ENCODE data around the gene UCHL3. TPM values are rescaled to one million over a fixed set of nuclear protein-coding genes. Genes with fewer than 3 reads are reported as not detected.

UCHL3 gene
- total RNA-seq, 5 donors from 2014 or later (not counting 1 experiment from before 2014, with no cell fraction given): 13.9 to 26.5 (median 16.0) TPM

DNA sequence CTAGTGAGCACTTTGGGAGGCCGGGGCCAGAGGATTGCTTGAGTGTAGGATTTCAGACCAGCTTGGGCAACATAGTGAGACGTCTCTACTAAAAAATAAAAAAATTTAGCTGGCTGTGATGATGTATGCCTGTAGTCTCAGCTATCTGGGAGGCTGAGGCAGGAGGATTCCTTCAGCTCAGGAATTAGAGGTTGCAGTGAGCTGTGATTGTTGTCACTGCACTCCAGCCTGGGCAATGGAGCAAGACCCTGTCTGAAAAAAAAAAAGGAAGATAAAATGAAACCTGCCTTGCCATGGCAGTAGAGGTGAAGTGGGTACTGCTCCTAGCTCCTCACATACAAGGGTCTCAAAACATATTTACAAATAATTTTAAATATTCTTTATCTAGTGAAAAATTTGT is 7.4 kb downstream of the UCHL3 start:
- DNase-seq: no peak
- H3K9me3 ChIP-seq: no peaks in the 10 kb centered on the region
- H3K27ac Mint-ChIP-seq: no peak overlapping the region
- H3K27ac ChIP-seq (ENCODE audit: low read length): no peak overlapping the region
- CTCF ChIA-PET: no interaction called here
- H3K4me1 ChIP-seq (ENCODE audit: control insufficient read depth in 1 of 2, extremely low read depth in 1 of 2, insufficient read depth in 2 of 2, low read length in 2 of 2): peaks cover 0 to 11% of the 10 kb centered on the region in 2 experiments
- H3K4me1 Mint-ChIP-seq: peaks cover 54 to 59% (median 55%) of the 10 kb centered on the region in 3 donors
- H3K4me3 Mint-ChIP-seq: no peak overlapping the region
- WGBS (ENCODE audit: insufficient coverage): 100% methylated on average over 1 of the region's 2 CpGs
- H3K4me3 ChIP-seq (ENCODE audit: control insufficient read depth in 1 of 2, extremely low read depth in 1 of 2, low read length in 1 of 2): no peak overlapping the region
- no peak for ATAC-seq (replicated peaks in 1 of 4)
- H3K36me3 ChIP-seq (ENCODE audit: control insufficient read depth in 2 of 2, extremely low read depth in 1 of 2, insufficient read depth in 1 of 2, low read length in 1 of 2): peaks cover 3 to 19% of the 10 kb centered on the region in 2 donors
- H3K36me3 Mint-ChIP-seq: peaks cover 30% of the 10 kb centered on the region
- H3K27me3 Mint-ChIP-seq: no peaks in the 10 kb centered on the region
- POLR2A ChIA-PET: no interaction called here
- no peaks in the 10 kb centered on the region for H3K9me3 Mint-ChIP-seq
- H3K27me3 ChIP-seq (replicated peaks in 1 of 2; ENCODE audit: control insufficient read depth in 2 of 2, extremely low read depth in 1 of 2, insufficient read depth in 2 of 2, low read length in 1 of 2): no peaks in the 10 kb centered on the region

GRCh38 chr13:75558145-75558840 is 8.7 kb downstream of the UCHL3 start:
- Histone ChIP-seq H3K27me3 (replicated peaks in 1 of 2; ENCODE audit: control insufficient read depth in 2 of 2, extremely low read depth in 1 of 2, insufficient read depth in 2 of 2, low read length in 1 of 2) (no peaks in the 10 kb centered on the region), H3K9me3 (no peaks in the 10 kb centered on the region), H3K4me3 (ENCODE audit: control insufficient read depth in 1 of 2, extremely low read depth in 1 of 2, low read length in 1 of 2) (no peak overlapping the region), H3K27ac (ENCODE audit: low read length) (no peak overlapping the region), H3K36me3 (ENCODE audit: control insufficient read depth in 2 of 2, extremely low read depth in 1 of 2, insufficient read depth in 1 of 2, low read length in 1 of 2) (peaks cover 3 to 22% of the 10 kb centered on the region in 2 donors), H3K4me1 (ENCODE audit: control insufficient read depth in 1 of 2, extremely low read depth in 1 of 2, insufficient read depth in 2 of 2, low read length in 2 of 2) (peaks cover 0 to 6% of the 10 kb centered on the region in 2 experiments)
- Mint-ChIP-seq H3K9me3 (no peaks in the 10 kb centered on the region), H3K4me3 (peak overlapping the region in 1 of 3 donors; percentile 34), H3K36me3 (peaks cover 27% of the 10 kb centered on the region), H3K27me3 (no peaks in the 10 kb centered on the region), H3K4me1 (peaks cover 46 to 53% (median 51%) of the 10 kb centered on the region in 3 donors), H3K27ac (peak overlapping the region; percentile 56 to 83)
- WGBS (ENCODE audit: insufficient coverage): no CpG with 5 or more reads among the region's 2 CpGs
- DNase-seq: no peak
- ChIA-PET CTCF (no interaction called here), POLR2A (no interaction called here)
- ATAC-seq (replicated peaks in 1 of 4): peak in 3 of 4 experiments; percentile 23 to 57 (median 30)

DNA sequence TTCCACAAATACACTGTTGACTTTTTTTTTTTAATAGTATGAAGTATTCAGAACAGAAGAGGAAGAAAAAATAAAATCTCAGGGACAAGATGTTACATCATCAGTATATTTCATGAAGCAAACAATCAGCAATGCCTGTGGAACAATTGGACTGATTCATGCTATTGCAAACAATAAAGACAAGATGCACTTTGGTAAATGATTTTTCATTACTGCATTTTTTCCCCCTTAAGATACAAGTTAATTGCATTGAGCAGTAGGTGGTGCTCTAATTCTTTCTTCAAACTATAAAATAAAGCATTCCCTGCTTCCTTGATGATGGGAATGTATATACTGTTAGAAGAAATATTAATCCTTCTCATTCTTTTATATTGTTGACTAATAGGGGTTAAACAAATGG is 17.1 kb downstream of the UCHL3 start:
- H3K4me3 ChIP-seq (ENCODE audit: control insufficient read depth in 1 of 2, extremely low read depth in 1 of 2, low read length in 1 of 2): no peak overlapping the region
- H3K36me3 ChIP-seq (ENCODE audit: control insufficient read depth in 2 of 2, extremely low read depth in 1 of 2, insufficient read depth in 1 of 2, low read length in 1 of 2): peaks cover 0 to 33% of the 10 kb centered on the region in 2 donors
- Mint-ChIP-seq H3K36me3 (peaks cover 42% of the 10 kb centered on the region), H3K27me3 (no peaks in the 10 kb centered on the region), H3K27ac (no peak overlapping the region), H3K4me1 (peaks cover 0 to 2% (median 0%) of the 10 kb centered on the region in 3 donors), H3K4me3 (no peak overlapping the region), H3K9me3 (no peaks in the 10 kb centered on the region)
- H3K4me1 ChIP-seq (ENCODE audit: control insufficient read depth in 1 of 2, extremely low read depth in 1 of 2, insufficient read depth in 2 of 2, low read length in 2 of 2): no peaks in the 10 kb centered on the region
- CTCF ChIA-PET: no interaction called here
- DNase-seq: no peak
- H3K9me3 ChIP-seq: no peaks in the 10 kb centered on the region
- POLR2A ChIA-PET: no interaction called here
- H3K27me3 ChIP-seq (replicated peaks in 1 of 2; ENCODE audit: control insufficient read depth in 2 of 2, extremely low read depth in 1 of 2, insufficient read depth in 2 of 2, low read length in 1 of 2): no peaks in the 10 kb centered on the region
- no peak for ATAC-seq (replicated peaks in 1 of 4)
- H3K27ac ChIP-seq (ENCODE audit: low read length): no peak overlapping the region

- no peak for DNase-seq
- WGBS (ENCODE audit: insufficient coverage): no CpG with 5 or more reads among the region's 1 CpG
- no peak for ATAC-seq (replicated peaks in 1 of 4)
- Histone ChIP-seq H3K36me3 (ENCODE audit: control insufficient read depth in 2 of 2, extremely low read depth in 1 of 2, insufficient read depth in 1 of 2, low read length in 1 of 2) (peaks cover 0 to 45% of the 10 kb centered on the region in 2 donors), H3K4me1 (ENCODE audit: control insufficient read depth in 1 of 2, extremely low read depth in 1 of 2, insufficient read depth in 2 of 2, low read length in 2 of 2) (no peaks in the 10 kb centered on the region), H3K27me3 (replicated peaks in 1 of 2; ENCODE audit: control insufficient read depth in 2 of 2, extremely low read depth in 1 of 2, insufficient read depth in 2 of 2, low read length in 1 of 2) (no peaks in the 10 kb centered on the region), H3K27ac (ENCODE audit: low read length) (no peak overlapping the region), H3K4me3 (ENCODE audit: control insufficient read depth in 1 of 2, extremely low read depth in 1 of 2, low read length in 1 of 2) (no peak overlapping the region), H3K9me3 (no peaks in the 10 kb centered on the region)
- Mint-ChIP-seq H3K27ac (no peak overlapping the region), H3K27me3 (no peaks in the 10 kb centered on the region), H3K36me3 (peaks cover 64% of the 10 kb centered on the region), H3K4me1 (no peaks in the 10 kb centered on the region), H3K4me3 (no peak overlapping the region), H3K9me3 (no peaks in the 10 kb centered on the region)
- POLR2A ChIA-PET: interaction anchor here (0.7 to 1.0 kb wide), 3 partner anchors 11 to 215 kb away, joined by 3 to 4 read pairs (median 3); no protein-coding TSS in a partner anchor
- CTCF ChIA-PET: interaction anchor here in 1 of 2 donors (0.5 kb wide), 1 partner anchor 30 kb away, joined by 4 read pairs; no protein-coding TSS in a partner anchor
These were observed 20.0 kb downstream of the UCHL3 start for GRCh38 chr13:75569576-75569975.

DNA sequence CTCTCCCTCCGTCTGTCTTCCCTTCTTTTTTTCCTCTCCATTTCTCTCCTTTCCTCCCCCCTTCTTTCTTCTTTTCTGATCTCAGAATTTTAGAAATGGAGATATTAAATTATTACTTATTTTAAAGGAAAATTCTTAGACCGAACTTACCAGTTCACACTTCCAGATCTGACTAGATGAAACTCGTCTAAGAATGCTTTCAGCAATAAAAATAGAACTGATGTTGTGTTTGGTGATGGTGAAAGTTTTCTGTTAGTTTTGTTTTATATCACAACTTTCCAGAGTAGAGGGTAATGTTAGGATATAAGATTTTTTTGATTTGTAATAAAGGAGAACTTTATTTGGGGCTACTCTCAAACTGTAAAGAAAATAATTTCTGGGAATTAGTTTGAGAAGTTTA is 29.9 kb downstream of the UCHL3 start:
- WGBS (ENCODE audit: insufficient coverage): no CpG with 5 or more reads among the region's 3 CpGs
- Mint-ChIP-seq H3K36me3 (peaks cover 58% of the 10 kb centered on the region), H3K4me3 (no peak overlapping the region), H3K9me3 (peaks cover 3 to 8% (median 8%) of the 10 kb centered on the region in 3 donors), H3K27ac (no peak overlapping the region), H3K4me1 (peaks cover 8 to 24% (median 10%) of the 10 kb centered on the region in 3 donors), H3K27me3 (no peaks in the 10 kb centered on the region)
- Histone ChIP-seq H3K36me3 (ENCODE audit: control insufficient read depth in 2 of 2, extremely low read depth in 1 of 2, insufficient read depth in 1 of 2, low read length in 1 of 2) (peaks cover 4 to 26% of the 10 kb centered on the region in 2 donors), H3K27ac (ENCODE audit: low read length) (no peak overlapping the region), H3K4me3 (ENCODE audit: control insufficient read depth in 1 of 2, extremely low read depth in 1 of 2, low read length in 1 of 2) (no peak overlapping the region), H3K4me1 (ENCODE audit: control insufficient read depth in 1 of 2, extremely low read depth in 1 of 2, insufficient read depth in 2 of 2, low read length in 2 of 2) (no peaks in the 10 kb centered on the region), H3K9me3 (peaks cover 6% of the 10 kb centered on the region), H3K27me3 (replicated peaks in 1 of 2; ENCODE audit: control insufficient read depth in 2 of 2, extremely low read depth in 1 of 2, insufficient read depth in 2 of 2, low read length in 1 of 2) (no peaks in the 10 kb centered on the region)
- ATAC-seq (replicated peaks in 1 of 4) (no peak), DNase-seq (no peak)
- ChIA-PET POLR2A (no interaction called here), CTCF (interaction anchor here in 1 of 2 donors (0.6 kb wide), 1 partner anchor 15 kb away, joined by 10 read pairs; no protein-coding TSS in a partner anchor)

DNA sequence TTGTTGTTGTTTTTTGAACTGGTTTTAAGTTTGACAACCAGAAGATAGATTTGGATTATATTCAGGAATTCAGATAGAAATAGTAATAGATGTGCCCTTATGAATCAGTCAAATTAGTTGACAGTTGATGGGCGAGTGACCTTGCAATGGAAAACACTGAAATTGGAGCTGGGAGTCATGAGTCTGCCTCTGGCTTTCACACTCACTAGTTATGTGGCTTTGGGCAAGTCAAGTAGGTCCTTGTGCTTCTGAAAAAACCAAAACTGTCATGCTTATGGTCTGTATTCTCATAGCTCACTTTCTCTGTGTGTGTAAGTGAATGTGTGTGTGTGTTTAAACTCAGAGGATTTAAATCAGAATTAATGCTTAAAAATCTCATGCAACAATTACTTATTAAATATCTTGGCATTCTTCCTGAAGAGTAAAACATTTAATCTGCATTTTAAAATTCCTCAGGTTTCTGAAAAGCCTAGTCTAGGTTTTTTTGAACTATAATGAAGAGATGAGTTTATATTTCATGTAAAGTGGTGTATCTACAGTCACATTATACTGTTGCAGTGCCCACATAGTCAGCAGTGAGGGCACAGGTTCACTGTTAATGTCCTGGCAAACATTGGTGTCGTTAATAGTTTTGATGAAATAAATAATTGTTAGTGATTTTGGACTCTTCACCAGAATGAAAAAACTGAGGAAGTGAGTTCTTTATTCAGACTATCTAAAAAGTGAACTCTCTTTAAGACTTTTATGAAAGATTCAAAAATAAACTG is 32.5 kb downstream of the UCHL3 start:
- Histone ChIP-seq H3K4me3 (ENCODE audit: control insufficient read depth in 1 of 2, extremely low read depth in 1 of 2, low read length in 1 of 2) (no peak overlapping the region), H3K9me3 (peaks cover 6% of the 10 kb centered on the region), H3K27ac (ENCODE audit: low read length) (no peak overlapping the region), H3K27me3 (replicated peaks in 1 of 2; ENCODE audit: control insufficient read depth in 2 of 2, extremely low read depth in 1 of 2, insufficient read depth in 2 of 2, low read length in 1 of 2) (no peaks in the 10 kb centered on the region), H3K4me1 (ENCODE audit: control insufficient read depth in 1 of 2, extremely low read depth in 1 of 2, insufficient read depth in 2 of 2, low read length in 2 of 2) (no peaks in the 10 kb centered on the region), H3K36me3 (ENCODE audit: control insufficient read depth in 2 of 2, extremely low read depth in 1 of 2, insufficient read depth in 1 of 2, low read length in 1 of 2) (peaks cover 4 to 16% of the 10 kb centered on the region in 2 donors)
- Mint-ChIP-seq H3K4me1 (peaks cover 7 to 26% (median 14%) of the 10 kb centered on the region in 3 donors), H3K27ac (no peak overlapping the region), H3K36me3 (peaks cover 50% of the 10 kb centered on the region), H3K27me3 (no peaks in the 10 kb centered on the region), H3K9me3 (peaks cover 3 to 14% (median 13%) of the 10 kb centered on the region in 3 donors), H3K4me3 (no peak overlapping the region)
- CTCF ChIA-PET: no interaction called here
- WGBS (ENCODE audit: insufficient coverage): 91% methylated on average over 1 of the region's 2 CpGs
- POLR2A ChIA-PET: no interaction called here
- ATAC-seq (replicated peaks in 1 of 4): no peak
- no peak for DNase-seq

Measured in T-cell (primary cell).